Measurements from ENCODE around the gene PRKN. TPM values are rescaled to one million over a fixed set of nuclear protein-coding genes. Genes with fewer than 3 reads are reported as not detected.
A peak's percentile ranks its signal among the peaks of the same experiment; 100 is the strongest.

The PRKN gene
- total and polyA plus RNA-seq, 2 experiments from 2014 or later = 0.10 to 0.84 TPM

DNA sequence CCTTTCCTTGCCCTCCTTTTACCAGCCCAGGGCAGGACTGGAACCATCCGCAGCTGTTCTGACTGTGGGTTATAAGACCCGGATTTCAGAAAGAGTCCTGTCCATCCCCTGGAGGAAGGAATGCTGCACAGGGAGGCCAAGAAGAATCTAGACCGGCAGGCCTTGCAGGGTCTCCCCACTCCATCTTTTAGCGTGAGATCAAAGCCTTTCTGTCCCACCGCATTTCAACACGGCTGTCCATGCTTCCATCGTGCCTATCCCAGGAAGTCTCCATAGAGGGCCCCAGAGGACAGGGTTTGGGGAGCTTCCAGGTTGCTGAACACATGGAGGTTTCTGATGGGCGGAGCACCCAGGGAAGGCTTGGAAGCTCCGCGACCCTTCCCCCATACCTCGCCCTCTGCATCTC is 1374.4 kb downstream of the PRKN start:
- Histone ChIP-seq H3K27me3 (ENCODE audit: insufficient read depth) (no peaks in the 10 kb centered on the region), H4K20me1 (replicated peaks; ENCODE audit: insufficient read depth) (no peaks in the 10 kb centered on the region), H2AFZ (peak overlapping the region; percentile 87), H3K4me2 (no peak overlapping the region), H3K9me2 (ENCODE audit: insufficient read depth) (no peaks in the 10 kb centered on the region), H3K4me1 (ENCODE audit: insufficient read depth) (0 out of 2 replicates have a peak, but pooled peaks cover 5% of the 10 kb centered on the region), H3F3A (replicated peaks; ENCODE audit: low read depth) (no peaks in the 10 kb centered on the region), H3K79me2 (replicated peaks; ENCODE audit: insufficient read depth) (no peaks in the 10 kb centered on the region), H3K27ac (ENCODE audit: low read depth) (no peak overlapping the region), H3K4me3 (no peak overlapping the region), H3K36me3 (ENCODE audit: insufficient read depth) (no peaks in the 10 kb centered on the region)
- Mint-ChIP-seq H3K4me1 (peaks cover 23% of the 10 kb centered on the region), H3K9me3 (no peaks in the 10 kb centered on the region; the same call in 2 of the 3 replicates), H3K27me3 (ENCODE audit: insufficient read depth, low read depth, poor library complexity) (peaks cover 16% of the 10 kb centered on the region), H3K36me3 (ENCODE audit: low read depth) (no peaks in the 10 kb centered on the region), H3K27ac (no peak overlapping the region; the same call in 1 of the 2 replicates), H3K4me3 (no peak overlapping the region)
- TF ChIP-seq CTCF (conservative IDR thresholded peaks at IDR 0.05; ENCODE audit: low read depth in 2 of 2) = peak; percentile 65 to 84
- TF ChIP-seq ZNF331 (CRISPR knock-in tag; IDR thresholded peaks at IDR 0.05; ENCODE audit: low read depth) = no peak
- ATAC-seq (peak; percentile 97), DNase-seq (ENCODE audit: low spot score) (peak; percentile 94)

- no peaks in the 10 kb centered on the region for H3K27me3 ChIP-seq (ENCODE audit: insufficient read depth)
- Mint-ChIP-seq H3K9me3 (no peaks in the 10 kb centered on the region; the same call in 2 of the 3 replicates), H3K36me3 (ENCODE audit: low read depth) (no peaks in the 10 kb centered on the region), H3K27me3 (ENCODE audit: insufficient read depth, low read depth, poor library complexity) (peaks cover 16% of the 10 kb centered on the region), H3K4me1 (peaks cover 23% of the 10 kb centered on the region), H3K27ac (no peak overlapping the region), H3K4me3 (no peak overlapping the region)
- H3K4me1 ChIP-seq (ENCODE audit: insufficient read depth) = 0 out of 2 replicates have a peak, but pooled peaks cover 5% of the 10 kb centered on the region
- no peak overlapping the region for H3K27ac ChIP-seq (ENCODE audit: low read depth)
- H3K79me2 ChIP-seq (replicated peaks; ENCODE audit: insufficient read depth) = no peaks in the 10 kb centered on the region
- H4K20me1 ChIP-seq (replicated peaks; ENCODE audit: insufficient read depth) = no peaks in the 10 kb centered on the region
- no peaks in the 10 kb centered on the region for H3K9me2 ChIP-seq (ENCODE audit: insufficient read depth)
- DNase-seq (ENCODE audit: low spot score) = no peak
- H3K4me3 ChIP-seq = no peak overlapping the region
- no peak for ATAC-seq
- H3K36me3 ChIP-seq (ENCODE audit: insufficient read depth) = no peaks in the 10 kb centered on the region
- no peak overlapping the region for H2AFZ ChIP-seq
- H3F3A ChIP-seq (replicated peaks; ENCODE audit: low read depth) = no peaks in the 10 kb centered on the region
- H3K4me2 ChIP-seq = no peak overlapping the region
- no peak for TF ChIP-seq JUNB (IDR thresholded peaks at IDR 0.05; ENCODE audit: unreplicated experiment)
- no peak for TF ChIP-seq STAT1 (IDR thresholded peaks at IDR 0.05; ENCODE audit: unreplicated experiment)
- no peak for TF ChIP-seq REST (IDR thresholded peaks at IDR 0.05; ENCODE audit: unreplicated experiment)
- TF ChIP-seq NANOG (IDR thresholded peaks at IDR 0.05; ENCODE audit: borderline replicate concordance) = no peak
- no peak for TF ChIP-seq CREB1 (CRISPR knock-in tag; IDR thresholded peaks at IDR 0.05; ENCODE audit: low read depth)
- TF ChIP-seq EZH2phosphoT487 (IDR thresholded peaks at IDR 0.05; ENCODE audit: unreplicated experiment) = no peak
- TF ChIP-seq CTCF (conservative IDR thresholded peaks at IDR 0.05; ENCODE audit: low read depth in 2 of 2) = no peak; a peak in 1 of 4 replicates
Measured at GRCh38 chr6:161351858-161352257, 1375.7 kb downstream of the PRKN start.

Measured in GM23338 (cell line).